Heart left ventricle (tissue), 13 donors: Measurements from ENCODE around the gene JAK3.

ENCODE experiments used
- CTCF ChIP-seq, 12 donors: fragments of 200-600 bp; sonication (generic) in 4 of 12; IDR thresholded peaks; one replicate each; pipeline versions ENCODE4 v1.5.0 to v1.8.0; 2018 to 2022; ENCODE audit warnings: antibody characterized with exemption in 12 of 12, mild to moderate bottlenecking in 5 of 12
- POLR2A ChIP-seq, 2 donors: fragments of 450-650 bp; IDR thresholded peaks; one replicate each; pipeline ENCODE4 v1.6.1; 2017; ENCODE audit warnings: antibody characterized with exemption in 2 of 2, mild to moderate bottlenecking in 2 of 2, moderate library complexity in 2 of 2
- donor health status: ischemic (EF 13 %, LVEDD 7.1; RV severe dilation, severe dysfunction).
- donor health status: DM: no; HTN: yes; CAD: no.
- donor health status: DM: no; HTN: no; CAD: no.
- donor health status: ischemic (EF 25% LVEDD 6.9; RV normal size, moderate dysfunction).
- donor health status: ischemic (EF 25% LVEDD 5.7; RV mildly dilated, moderate dysfunction).
- donor health status: ischemic (EF 35%, LVEDD 5.7; RV mildly dilated, moderate dysfunction).
- donor health status: nonischemic (EF 11% LVEDD 7.7; RV severe dilation, severe dysfunction).
- donor health status: DM: yes; HTN: yes; CAD: no.
- donor health status: PGD.
- donor health status: ischemic (EF 29% LVEDD 5.4; RV normal size, mild dysfunction).
- donor health status: nonischemic (EF 23%, LVEDD 6.1; RV moderate dilation, normal function).

GRCh38 chr19:17843908-17844490 lies 3.8 kb downstream of the JAK3 start:
- TF ChIP-seq CTCF (IDR thresholded peaks at IDR 0.05) (no peak), POLR2A (IDR thresholded peaks at IDR 0.05) (no peak)
